Duodenal mucosa (tissue), 2 donors: ENCODE results near the gene NMT1.

Experiments
- H3K27ac ChIP-seq: one replicate; pipeline ENCODE4 v1.7.0; 2013; ENCODE audit warnings: low read depth, low read length
- H3K27me3 ChIP-seq, 2 donors: one replicate each; pipeline ENCODE4 v1.7.0; 2013; ENCODE audit warnings: low read length in 2 of 2, control low read depth in 1 of 2; ENCODE audit not compliant: insufficient read depth in 2 of 2, control insufficient read depth in 1 of 2
- H3K36me3 ChIP-seq, 2 donors: one replicate each; pipeline ENCODE4 v1.7.0; 2013; ENCODE audit warnings: low read length in 2 of 2, control low read depth in 1 of 2; ENCODE audit not compliant: insufficient read depth in 2 of 2, control insufficient read depth in 1 of 2
- H3K4me1 ChIP-seq, 2 donors: one replicate each; pipeline ENCODE4 v1.7.0; 2013; ENCODE audit warnings: low read length in 2 of 2, control low read depth in 1 of 2; ENCODE audit not compliant: insufficient read depth in 2 of 2, control insufficient read depth in 1 of 2
- H3K4me3 ChIP-seq, 2 donors: one replicate each; pipeline ENCODE4 v1.7.0; 2013; ENCODE audit warnings: low read length in 2 of 2, low read depth in 1 of 2
- H3K9ac ChIP-seq, 2 donors: one replicate each; pipeline ENCODE4 v1.7.0; 2013; ENCODE audit warnings: low read length in 2 of 2, low read depth in 1 of 2
- H3K9me3 ChIP-seq, 2 donors: one replicate each; pipeline ENCODE4 v1.7.0; 2013; ENCODE audit warnings: low read length in 2 of 2, control low read depth in 1 of 2; ENCODE audit not compliant: control insufficient read depth in 1 of 2

The NMT1 gene

GRCh38 chr17:45102856-45103255, 41.7 kb downstream of the NMT1 start:
- no peak overlapping the region for H3K27ac ChIP-seq
- no peak overlapping the region for H3K4me3 ChIP-seq
- no peaks in the 10 kb centered on the region for H3K9me3 ChIP-seq
- H3K9ac ChIP-seq = no peak overlapping the region
- no peaks in the 10 kb centered on the region for H3K27me3 ChIP-seq
- H3K4me1 ChIP-seq = no peaks in the 10 kb centered on the region
- peaks cover 64 to 88% of the 10 kb centered on the region in 2 donors for H3K36me3 ChIP-seq

- Histone ChIP-seq H3K27ac (no peak overlapping the region), H3K9me3 (no peaks in the 10 kb centered on the region), H3K27me3 (no peaks in the 10 kb centered on the region), H3K36me3 (peaks cover 60 to 88% of the 10 kb centered on the region in 2 donors), H3K4me1 (no peaks in the 10 kb centered on the region), H3K9ac (no peak overlapping the region), H3K4me3 (no peak overlapping the region)
Measured at GRCh38 chr17:45103269-45103795, 42.2 kb downstream of the NMT1 start.

GRCh38 chr17:45104029-45104428, 42.9 kb downstream of the NMT1 start:
- H3K36me3 ChIP-seq = peaks cover 57 to 88% of the 10 kb centered on the region in 2 donors
- H3K9me3 ChIP-seq = no peaks in the 10 kb centered on the region
- H3K27ac ChIP-seq = no peak overlapping the region
- H3K4me1 ChIP-seq = no peaks in the 10 kb centered on the region
- H3K9ac ChIP-seq = no peak overlapping the region
- H3K4me3 ChIP-seq = no peak overlapping the region
- H3K27me3 ChIP-seq = no peaks in the 10 kb centered on the region

- Histone ChIP-seq H3K9ac (no peak overlapping the region), H3K4me1 (no peaks in the 10 kb centered on the region)
Measured at GRCh38 chr17:45104497-45104896, 43.4 kb downstream of the NMT1 start.

GRCh38 chr17:45104907-45105624, 43.9 kb downstream of the NMT1 start:
- no peak overlapping the region for H3K4me3 ChIP-seq
- no peak overlapping the region for H3K27ac ChIP-seq
- H3K9me3 ChIP-seq = no peaks in the 10 kb centered on the region
- no peaks in the 10 kb centered on the region for H3K27me3 ChIP-seq
- H3K4me1 ChIP-seq = no peaks in the 10 kb centered on the region
- no peak overlapping the region for H3K9ac ChIP-seq
- H3K36me3 ChIP-seq = peaks cover 50 to 78% of the 10 kb centered on the region in 2 donors

More at GRCh38 chr17:45104497-45104896, 43.4 kb downstream of the NMT1 start:
- H3K4me3 ChIP-seq = no peak overlapping the region
- no peak overlapping the region for H3K27ac ChIP-seq
- no peaks in the 10 kb centered on the region for H3K27me3 ChIP-seq
- no peaks in the 10 kb centered on the region for H3K9me3 ChIP-seq
- peaks cover 54 to 84% of the 10 kb centered on the region in 2 donors for H3K36me3 ChIP-seq

GRCh38 chr17:45106096-45106495, 45.0 kb downstream of the NMT1 start:
- H3K27me3 ChIP-seq = no peaks in the 10 kb centered on the region
- no peaks in the 10 kb centered on the region for H3K4me1 ChIP-seq
- peaks cover 50 to 76% of the 10 kb centered on the region in 2 donors for H3K36me3 ChIP-seq
- H3K9me3 ChIP-seq = no peaks in the 10 kb centered on the region
- H3K27ac ChIP-seq = no peak overlapping the region
- no peak overlapping the region for H3K4me3 ChIP-seq
- H3K9ac ChIP-seq = no peak overlapping the region

- no peaks in the 10 kb centered on the region for H3K4me1 ChIP-seq
- peaks cover 49 to 73% of the 10 kb centered on the region in 2 donors for H3K36me3 ChIP-seq
- H3K4me3 ChIP-seq = no peak overlapping the region
- H3K27ac ChIP-seq = no peak overlapping the region
- no peaks in the 10 kb centered on the region for H3K9me3 ChIP-seq
- H3K9ac ChIP-seq = no peak overlapping the region
- H3K27me3 ChIP-seq = no peaks in the 10 kb centered on the region
Measured at GRCh38 chr17:45106582-45106981, 45.5 kb downstream of the NMT1 start.

GRCh38 chr17:45107293-45108010, 46.3 kb downstream of the NMT1 start:
- no peak overlapping the region for H3K9ac ChIP-seq
- H3K4me1 ChIP-seq = no peaks in the 10 kb centered on the region
- H3K4me3 ChIP-seq = no peak overlapping the region
- peaks cover 40 to 64% of the 10 kb centered on the region in 2 donors for H3K36me3 ChIP-seq
- no peaks in the 10 kb centered on the region for H3K9me3 ChIP-seq
- H3K27ac ChIP-seq = no peak overlapping the region
- no peaks in the 10 kb centered on the region for H3K27me3 ChIP-seq

- H3K9ac ChIP-seq = no peak overlapping the region
Measured at GRCh38 chr17:45108051-45108450, 46.9 kb downstream of the NMT1 start.

More at GRCh38 chr17:45108051-45108450, 46.9 kb downstream of the NMT1 start:
- Histone ChIP-seq H3K9me3 (no peaks in the 10 kb centered on the region), H3K27me3 (no peaks in the 10 kb centered on the region), H3K4me3 (no peak overlapping the region), H3K4me1 (no peaks in the 10 kb centered on the region), H3K27ac (no peak overlapping the region), H3K36me3 (peaks cover 34 to 58% of the 10 kb centered on the region in 2 donors)
